Type B pancreatic cell (in vitro differentiated cells): ENCODE measurements around the gene WDR87. TPM values are rescaled to one million over a fixed set of nuclear protein-coding genes. Genes with fewer than 3 reads are reported as not detected.

Experiments used
- DNase-seq: peaks from one replicate; pipeline ENCODE4 v3.0.0; 2021; ENCODE audit warnings: mixed read lengths; ENCODE audit not compliant: unreplicated experiment; ENCODE audit errors: extremely low spot score
- H3K27ac Mint-ChIP-seq: 2 replicates; pipeline ENCODE4 v1.8.0; 2021; ENCODE audit warnings: mild to moderate bottlenecking, mixed read lengths
- H3K27me3 Mint-ChIP-seq: 2 replicates; pipeline ENCODE4 v1.8.0; 2021; ENCODE audit warnings: mixed read lengths
- H3K36me3 Mint-ChIP-seq: 2 replicates; pipeline ENCODE4 v1.8.0; 2021; ENCODE audit warnings: mixed read lengths
- H3K4me1 Mint-ChIP-seq: one replicate; pipeline ENCODE4 v1.8.0; 2021; ENCODE audit warnings: mixed read lengths; ENCODE audit not compliant: unreplicated experiment
- H3K4me3 Mint-ChIP-seq: 2 replicates; pipeline ENCODE4 v1.8.0; 2021; ENCODE audit warnings: mild to moderate bottlenecking, mixed read lengths
- H3K9me3 Mint-ChIP-seq: 2 replicates; pipeline ENCODE4 v1.8.0; 2021; ENCODE audit warnings: mixed read lengths
- CTCF ChIP-seq: fragments of 200-600 bp; sonication (generic); conservative IDR thresholded peaks from 2 replicates; pipeline ENCODE4 v1.5.0; 2021; ENCODE audit warnings: antibody characterized with exemption, mild to moderate bottlenecking
- total RNA-seq: library from RNA; stranded (reverse); gene quantifications from 2 replicates; pipeline ENCODE4 v1.2.1, GENCODE V29; 2021; ENCODE audit warnings: low replicate concordance

The WDR87 gene
- total RNA-seq, 1 donor from 2014 or later = not detected

- Mint-ChIP-seq H3K27ac (peak overlapping the region; percentile 21), H3K27me3 (no peaks in the 10 kb centered on the region), H3K4me3 (no peak overlapping the region), H3K9me3 (no peaks in the 10 kb centered on the region), H3K36me3 (peaks cover 5% of the 10 kb centered on the region), H3K4me1 (peaks cover 31% of the 10 kb centered on the region)
- TF ChIP-seq CTCF = no peak
- no peak for DNase-seq
Observed at GRCh38 chr19:37935341-37935740, 28.9 kb upstream of the WDR87 start.

DNA sequence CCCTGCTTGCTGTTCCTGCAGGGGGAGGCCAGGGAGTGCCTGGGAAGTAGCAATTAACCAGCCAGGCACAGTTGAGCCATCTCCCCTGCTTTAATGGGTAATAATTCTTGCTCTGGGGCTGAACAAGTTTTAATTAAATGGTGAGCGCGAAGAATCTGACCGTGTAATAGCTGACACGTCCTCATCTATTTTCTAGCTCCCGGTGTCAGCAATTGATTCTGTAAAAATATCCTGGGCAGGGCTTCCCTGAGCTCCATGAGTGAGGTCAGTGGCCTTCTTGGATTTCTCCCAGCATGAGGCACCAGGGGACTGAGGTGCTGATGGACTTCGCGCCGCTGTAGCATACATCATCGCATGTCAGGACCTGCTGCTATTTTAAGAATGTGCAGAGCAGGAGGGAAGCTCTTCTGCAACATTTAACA is 27.6 kb upstream of the WDR87 start:
- Mint-ChIP-seq H3K4me1 (peaks cover 33% of the 10 kb centered on the region), H3K4me3 (peak overlapping the region; percentile 75), H3K27me3 (no peaks in the 10 kb centered on the region), H3K36me3 (peaks cover 3% of the 10 kb centered on the region), H3K9me3 (no peaks in the 10 kb centered on the region), H3K27ac (peak overlapping the region; percentile 90)
- no peak for DNase-seq
- TF ChIP-seq CTCF = no peak

- Mint-ChIP-seq H3K27ac (peak overlapping the region; percentile 90), H3K9me3 (no peaks in the 10 kb centered on the region), H3K27me3 (no peaks in the 10 kb centered on the region), H3K4me3 (peak overlapping the region; percentile 75), H3K36me3 (no peaks in the 10 kb centered on the region), H3K4me1 (peaks cover 39% of the 10 kb centered on the region)
- no peak for TF ChIP-seq CTCF
- no peak for DNase-seq
Observed at GRCh38 chr19:37932985-37933936, 26.9 kb upstream of the WDR87 start.

DNA sequence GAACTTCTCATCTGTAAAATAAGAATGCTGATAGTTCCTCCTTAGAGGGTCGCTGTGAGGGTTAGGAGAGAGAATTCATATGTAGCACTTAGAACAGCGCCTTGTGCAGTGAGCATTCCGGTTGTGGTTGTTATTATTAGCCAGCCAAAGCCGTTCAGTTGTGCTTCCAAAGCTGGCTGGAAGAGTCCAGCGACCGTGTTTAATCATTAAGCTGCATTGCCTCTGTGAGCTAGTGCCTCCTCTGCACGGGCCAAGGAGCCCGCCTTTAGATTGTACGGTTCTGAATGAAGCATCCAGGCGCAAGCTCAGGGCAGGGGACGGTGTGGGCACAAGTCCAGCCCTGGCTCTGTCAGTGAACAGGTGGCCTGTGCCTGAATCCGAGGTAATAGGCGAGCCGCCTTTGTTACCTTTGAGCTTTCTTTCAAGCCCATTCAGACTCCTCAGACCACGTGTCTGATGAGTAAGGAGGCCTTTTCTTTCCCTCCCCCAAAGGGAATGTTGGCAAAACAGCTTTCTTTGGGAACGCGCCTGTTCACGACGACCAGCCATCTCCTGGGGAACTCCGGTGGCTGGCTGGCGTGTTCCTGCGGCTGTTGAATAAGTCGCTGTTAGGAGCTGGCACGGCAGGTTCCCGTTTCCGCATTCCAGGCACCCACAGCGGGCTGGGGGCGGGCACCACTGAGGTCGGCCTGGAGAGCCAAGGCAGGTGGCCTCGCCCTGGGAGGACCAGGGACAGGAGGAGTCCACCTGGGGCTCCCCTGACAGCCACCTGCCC is 25.7 kb upstream of the WDR87 start:
- DNase-seq = peak; percentile 77
- H3K4me1 Mint-ChIP-seq = peaks cover 39% of the 10 kb centered on the region
- no peaks in the 10 kb centered on the region for H3K27me3 Mint-ChIP-seq

DNA sequence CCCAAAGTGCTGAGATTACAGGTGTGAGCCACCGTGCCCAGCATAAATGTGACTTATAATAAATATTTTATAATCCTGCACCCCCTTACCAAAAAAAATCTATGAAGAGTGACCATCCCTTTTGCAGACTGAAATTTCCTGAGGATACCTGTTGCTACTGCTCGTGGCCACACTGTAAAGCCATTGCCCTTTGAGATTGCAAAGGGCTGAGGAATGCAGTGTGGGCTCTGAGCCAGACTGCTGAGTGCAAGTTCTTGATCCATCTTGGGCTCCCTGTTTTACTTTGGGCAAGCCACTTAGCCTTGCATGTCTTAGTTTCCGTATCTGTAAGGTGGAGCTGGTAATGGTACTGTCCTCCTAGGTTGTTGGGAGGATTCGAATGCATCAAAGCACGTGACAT is 24.0 kb upstream of the WDR87 start:
- no peak for DNase-seq
- TF ChIP-seq CTCF = no peak
- Mint-ChIP-seq H3K27ac (no peak overlapping the region), H3K4me1 (peaks cover 39% of the 10 kb centered on the region), H3K27me3 (no peaks in the 10 kb centered on the region), H3K4me3 (no peak overlapping the region), H3K9me3 (no peaks in the 10 kb centered on the region), H3K36me3 (no peaks in the 10 kb centered on the region)

More for the DNA sequence above, 25.7 kb upstream of the WDR87 start:
- peak overlapping the region; percentile 75 for H3K4me3 Mint-ChIP-seq
- H3K9me3 Mint-ChIP-seq = no peaks in the 10 kb centered on the region
- no peaks in the 10 kb centered on the region for H3K36me3 Mint-ChIP-seq
- peak overlapping the region; percentile 90 for H3K27ac Mint-ChIP-seq
- TF ChIP-seq CTCF = no peak
